Articular chondrocyte of knee joint (primary cell): ENCODE measurements around the gene AKAP17A. TPM values are rescaled to one million over a fixed set of nuclear protein-coding genes. Genes with fewer than 3 reads are reported as not detected.

Source experiments
- total RNA-seq: library from RNA; depleted of rRNA; stranded (reverse); fragments of >200 nt; gene quantifications from 2 replicates; pipeline ENCODE4 v1.2.3, GENCODE V29; 2012

The AKAP17A gene
- total RNA-seq = 12.2 and 14.8 TPM in 2 replicates

GRCh38 chrX:1591102-1591862, at the start of gene AKAP17A:
Gene AKAP17A (plus strand): TSS chrX:1591604. CDS start chrX:1593463, 1,859 bp downstream.

GRCh38 chrX:1614927-1615326, 23.5 kb downstream of the AKAP17A start, which contains the start of gene ASMT:
Gene ASMT (plus strand): TSS chrX:1615059. CDS start chrX:1615200, 141 bp downstream.

Other genes with a start within 250 kb of the AKAP17A start
- 209 and 261 TPM in 2 replicates for gene SLC25A6, start 199.5 kb upstream of the AKAP17A start, total RNA-seq
- 18.9 and 19.5 TPM in 2 replicates for gene ASMTL, start 138.7 kb upstream of the AKAP17A start, total RNA-seq
- gene P2RY8, start 54.4 kb upstream of the AKAP17A start, total RNA-seq = not detected in 2 replicates
- not detected in 2 replicates for gene ASMT, start 23.5 kb downstream of the AKAP17A start, total RNA-seq